Stimulated activated CD8-positive, alpha-beta memory T cell treated with anti-CD3 and anti-CD28 coated beads, Interleukin-2, amount 100 ng/mL, for 48 hours (primary cell): ENCODE measurements around the gene KIAA0586.
"Not testable (repeated sequence)": the region's sequence is repeated elsewhere in the genome, so short reads cannot be mapped to it uniquely, and the experiment has no call there.

ENCODE experiments used
- DNase-seq, 2 donors: peaks; one replicate each; pipeline ENCODE4 v3.0.0-alpha.2; 2020; ENCODE audit warnings: low read depth in 2 of 2

Gene KIAA0586

GRCh38 chr14:58427281-58428117, at the start of gene KIAA0586, which contains the start of gene TIMM9:
KIAA0586 (plus strand) TSS chr14:58427719; CDS start chr14:58428265, 546 bp downstream.
TIMM9 (minus strand) TSS chr14:58427531; CDS start chr14:58411945, 15,586 bp downstream.
- peak; percentile 87 to 93 for DNase-seq

DNA sequence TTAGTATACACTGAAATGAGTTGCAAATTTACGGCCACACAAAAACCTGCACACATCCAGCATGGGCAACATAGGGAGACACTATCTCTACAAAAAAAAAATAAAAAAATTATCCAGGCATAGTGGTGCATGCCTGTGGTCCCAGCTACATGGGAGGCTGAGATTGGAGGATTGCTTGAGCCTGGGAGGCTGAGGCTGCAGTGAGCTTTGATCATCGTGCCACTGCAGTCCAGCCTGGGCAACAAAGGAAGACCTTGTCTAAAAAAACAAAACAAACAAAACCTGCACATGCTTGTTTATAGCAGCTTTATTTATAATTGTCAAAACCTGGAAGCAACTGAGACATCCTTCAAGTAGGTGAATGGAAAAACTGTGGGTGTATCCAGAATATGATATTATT, 36.7 kb upstream of the KIAA0586 start:
- no peak for DNase-seq

DNA sequence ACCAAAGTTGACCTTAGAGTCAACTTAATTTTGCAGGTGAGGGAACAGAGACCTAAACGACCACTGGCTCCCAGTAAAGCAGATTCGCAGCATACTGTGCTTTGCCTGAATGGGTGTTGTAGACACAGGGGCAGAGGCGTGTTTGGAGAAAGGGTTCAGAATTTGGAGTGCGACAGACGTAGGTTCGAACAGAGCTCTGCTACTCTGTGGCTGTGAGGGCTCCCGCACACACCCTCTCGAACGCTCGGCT, 32.0 kb upstream of the KIAA0586 start:
- no peak for DNase-seq

- peak; percentile 63 to 68 for DNase-seq
Measured at GRCh38 chr14:58395812-58396788, 31.4 kb upstream of the KIAA0586 start, which contains the start of gene TOMM20L. TOMM20L (plus strand) TSS chr14:58395930; CDS start chr14:58395958, 28 bp downstream.

- no peak for DNase-seq
Measured at GRCh38 chr14:58397156-58397555, 30.4 kb upstream of the KIAA0586 start.

DNA sequence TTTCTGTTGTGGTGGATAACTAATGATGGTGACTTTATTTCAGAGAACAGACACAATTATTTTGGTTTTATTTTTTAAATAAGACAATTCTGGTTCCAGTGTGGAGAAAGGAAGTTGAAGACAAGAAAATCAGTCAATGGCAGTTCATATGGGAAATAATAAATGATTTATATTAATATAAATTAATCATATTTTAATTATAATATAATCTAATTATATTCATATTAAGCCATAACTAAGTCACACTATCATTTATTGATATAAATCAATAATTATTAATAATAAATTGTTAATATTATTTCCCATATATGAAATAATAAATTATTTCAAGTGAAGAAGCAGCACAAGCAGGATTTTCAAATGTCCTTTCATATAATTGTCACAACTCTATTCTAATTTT, 29.0 kb upstream of the KIAA0586 start:
- no peak for DNase-seq

GRCh38 chr14:58398895-58399294, 28.6 kb upstream of the KIAA0586 start:
- no peak for DNase-seq

GRCh38 chr14:58401587-58401986, 25.9 kb upstream of the KIAA0586 start:
- no peak for DNase-seq

DNA sequence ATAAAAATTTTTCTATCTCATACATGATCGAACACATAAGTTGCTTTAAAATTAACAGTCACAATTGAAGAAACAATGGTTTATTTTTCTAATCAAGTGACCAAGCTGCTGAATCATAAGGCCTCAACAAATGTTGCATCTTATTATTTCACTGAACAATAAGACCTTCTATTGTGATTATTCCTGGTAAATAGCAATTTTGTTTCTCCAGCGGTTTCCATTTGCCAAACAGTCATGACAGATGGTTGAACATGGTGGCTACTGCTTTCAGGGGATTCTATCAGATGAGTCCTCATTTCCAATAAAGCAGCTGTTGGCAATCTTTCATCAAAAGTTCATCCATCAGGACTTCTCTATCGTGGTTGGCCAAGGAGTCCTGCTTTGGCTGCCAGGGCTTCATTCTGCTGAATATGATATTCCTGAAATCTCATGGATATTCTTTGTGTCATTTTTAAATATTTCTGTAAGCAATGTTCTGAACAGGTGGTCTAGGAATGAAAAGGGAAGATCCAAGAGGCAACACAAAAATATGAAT, 18.8 kb upstream of the KIAA0586 start:
- no peak for DNase-seq

DNA sequence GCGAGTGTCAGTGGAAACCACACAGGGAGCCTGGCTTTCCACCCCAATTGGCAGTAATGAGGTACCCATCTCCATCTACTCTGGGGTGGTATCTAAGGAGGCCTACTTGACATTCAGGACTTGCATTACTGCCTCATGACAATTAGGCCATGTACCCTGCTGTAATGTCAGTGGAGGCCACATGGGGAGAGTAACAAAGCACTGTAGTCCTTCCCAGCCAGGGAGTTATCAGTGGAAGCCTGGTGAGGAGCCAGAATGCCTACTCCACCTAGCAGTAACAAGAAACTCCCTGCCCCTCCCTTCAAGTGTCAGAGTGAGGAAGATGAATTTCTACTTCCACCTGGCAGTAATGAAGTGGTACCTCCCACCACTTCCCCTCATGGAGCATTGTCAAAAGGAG, 12.7 kb upstream of the KIAA0586 start:
- DNase-seq, result no peak

- no peak for DNase-seq
Measured at GRCh38 chr14:58415636-58416547, 11.6 kb upstream of the KIAA0586 start.

DNA sequence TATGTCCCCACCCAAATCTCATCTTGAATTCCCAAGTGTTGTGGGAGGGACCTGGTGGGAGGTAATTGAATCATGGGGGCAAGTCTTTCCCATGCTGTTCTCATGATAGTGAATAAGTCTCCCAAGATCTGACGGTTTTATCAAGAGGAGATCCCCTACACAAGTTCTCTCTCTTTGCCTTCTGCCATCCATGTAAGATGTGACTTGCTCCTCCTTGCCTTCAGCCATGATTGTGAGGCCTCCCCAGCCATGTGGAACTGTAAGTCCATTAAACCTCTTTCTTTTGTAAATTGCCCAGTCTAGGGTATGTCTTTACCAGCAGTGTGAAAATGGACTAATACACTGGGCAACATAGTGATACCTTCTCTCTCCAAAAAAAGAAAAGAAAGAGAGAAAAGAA, 10.6 kb upstream of the KIAA0586 start:
- DNase-seq, result not testable (repeated sequence)

DNA sequence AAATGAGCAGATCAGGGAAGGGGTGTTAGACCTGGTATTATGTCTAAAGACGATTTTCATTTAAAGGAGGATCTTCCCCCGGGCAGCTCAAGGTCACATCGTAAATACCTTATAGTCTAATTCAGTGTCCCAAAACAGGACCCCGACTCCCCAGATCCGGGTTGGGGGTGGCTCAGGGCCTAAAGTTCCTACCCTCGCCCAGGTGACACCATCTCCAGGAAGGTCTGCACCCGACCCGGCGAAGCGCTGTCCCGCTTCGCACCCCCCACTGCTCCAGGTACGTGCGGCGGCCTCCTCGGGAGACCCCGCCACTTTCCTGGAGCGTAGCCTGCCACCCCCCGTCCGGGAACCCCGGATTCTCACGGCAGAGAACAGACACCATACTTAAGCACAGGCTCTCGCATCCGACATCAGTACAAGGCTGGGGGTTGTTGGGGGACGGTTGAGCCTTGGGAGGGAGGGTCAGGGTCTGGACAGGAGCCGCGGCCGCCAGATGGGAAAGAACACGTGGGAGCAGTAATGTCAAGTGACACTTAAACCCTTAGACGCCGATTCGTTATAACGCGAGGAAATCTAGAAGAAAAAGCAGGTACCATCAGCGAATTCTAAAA, 744 bp upstream of the KIAA0586 start:
- DNase-seq, result peak; percentile 30 to 43

- no peak for DNase-seq
Measured at GRCh38 chr14:58428118-58428683, 682 bp downstream of the KIAA0586 start.

GRCh38 chr14:58430156-58430555, 2.6 kb downstream of the KIAA0586 start:
- no peak for DNase-seq

- DNase-seq, result no peak
Measured at GRCh38 chr14:58439476-58439875, 12.0 kb downstream of the KIAA0586 start.

DNA sequence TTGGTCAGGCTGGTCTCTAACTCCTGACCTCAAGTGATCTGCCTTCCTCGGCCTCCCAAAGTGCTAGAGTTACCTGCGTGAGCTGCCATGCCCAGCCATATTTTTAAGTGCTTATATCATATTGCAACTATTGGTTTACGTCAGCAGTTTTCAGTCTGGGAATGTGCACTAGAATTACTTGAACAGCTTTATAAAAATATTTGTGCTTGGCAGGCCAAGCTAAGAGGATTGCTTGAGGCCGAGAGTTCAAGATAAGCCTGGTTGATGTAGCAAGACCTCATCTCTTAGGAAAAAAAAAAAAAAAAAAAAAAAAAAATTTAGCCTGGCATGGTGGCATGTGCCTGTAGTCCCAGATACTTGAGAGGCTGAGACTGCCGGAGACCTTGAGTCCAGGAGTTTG, 17.1 kb downstream of the KIAA0586 start:
- DNase-seq, result no peak

DNA sequence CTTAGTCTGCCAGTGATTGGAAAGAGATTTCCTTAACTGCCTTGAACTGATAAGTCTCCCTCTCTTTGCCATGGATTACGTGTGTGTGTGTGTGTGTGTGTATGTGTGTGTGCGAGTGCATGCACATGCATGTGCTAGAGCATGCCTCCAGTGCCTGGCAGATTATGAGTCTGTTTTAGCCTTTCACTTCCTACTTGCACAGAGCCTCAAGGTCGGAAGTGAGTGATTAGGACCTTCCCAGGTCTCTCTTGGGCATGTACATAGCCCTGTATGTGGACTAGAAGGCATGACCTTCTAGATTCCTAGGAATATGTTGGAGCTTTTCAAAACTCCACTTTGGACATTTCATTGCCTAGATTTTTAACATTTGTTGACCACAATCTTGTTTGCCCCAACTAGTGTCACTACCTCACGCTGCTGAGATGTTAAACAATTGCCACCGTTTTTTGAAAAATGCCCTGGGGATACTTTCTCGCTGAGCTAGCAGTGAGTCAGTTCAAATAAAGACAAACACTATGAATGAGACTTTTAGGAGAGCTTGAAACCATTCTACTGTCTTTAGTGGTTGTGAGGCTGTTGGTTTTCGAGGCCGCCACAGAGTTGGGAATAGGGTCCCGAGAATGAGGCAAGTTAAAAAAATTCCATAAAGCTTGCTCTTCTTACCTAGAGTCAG, 28.2 kb downstream of the KIAA0586 start:
- DNase-seq, result no peak

GRCh38 chr14:58460772-58461171, 33.3 kb downstream of the KIAA0586 start:
- no peak for DNase-seq

DNA sequence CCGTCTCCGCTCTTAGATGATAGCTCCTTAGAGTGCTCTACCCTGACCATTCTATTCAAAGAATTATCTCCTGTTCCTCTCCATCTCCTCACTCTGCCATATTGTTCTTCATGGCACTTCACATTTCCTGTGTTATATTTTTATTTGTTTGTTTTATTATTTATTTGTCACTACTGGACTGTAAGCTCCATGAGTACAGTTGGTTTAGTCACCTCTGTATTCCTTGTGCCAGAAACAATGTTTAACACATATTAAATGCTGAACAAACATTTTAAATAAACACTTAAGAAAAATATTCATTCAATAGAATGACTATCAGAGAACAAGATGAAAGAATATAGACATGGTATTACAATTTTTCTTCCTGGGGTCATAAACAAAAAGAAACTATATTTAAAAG, 35.6 kb downstream of the KIAA0586 start:
- DNase-seq, result no peak
